ENCODE measurements around the gene RCAN2.

- TF ChIP-seq CTCF (IDR thresholded peaks at IDR 0.05) (no peak), EZH2 (IDR thresholded peaks at IDR 0.05; ENCODE audit: borderline replicate concordance, insufficient read depth, low read depth, low read length, poor library complexity, severe bottlenecking) (no peak)
Measured at GRCh38 chr6:46329568-46329967, 161.7 kb downstream of the RCAN2 start.

All from B cell (primary cell).